ENCODE data around the gene FAF1. TPM values are rescaled to one million over a fixed set of nuclear protein-coding genes. Genes with fewer than 3 reads are reported as not detected.

Gene FAF1
- total and polyA plus RNA-seq, 4 donors: 8.6 to 45.0 (median 18.2) TPM

DNA sequence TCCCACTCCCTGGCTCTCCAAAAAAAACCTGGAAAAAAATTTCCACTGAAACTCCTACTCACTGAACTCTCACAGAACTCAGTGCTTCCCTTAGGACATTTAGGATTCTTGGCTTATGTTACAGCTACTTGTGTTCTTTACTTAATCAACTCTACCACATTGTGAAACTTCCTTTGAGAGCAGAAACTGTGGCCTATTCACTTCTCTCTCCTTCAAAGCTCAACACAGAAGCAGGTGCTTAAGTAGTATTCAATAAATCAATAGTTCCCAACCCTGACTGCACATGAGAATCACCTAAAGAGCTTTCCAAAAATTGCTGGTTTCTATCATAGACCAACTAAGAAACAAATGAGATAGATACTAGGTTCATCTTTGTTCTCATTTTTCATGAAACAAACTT, 468.9 kb downstream of the FAF1 start:
- no peaks in the 10 kb centered on the region for H3K9me3 ChIP-seq (ENCODE audit: control insufficient read depth in 4 of 4, low read length in 3 of 4)
- DNase-seq (ENCODE audit: low spot score): no peak
- H3K4me1 ChIP-seq (ENCODE audit: control insufficient read depth in 4 of 4, insufficient read depth in 4 of 4, low read length in 3 of 4): no peaks in the 10 kb centered on the region
- TF ChIP-seq, protein P1, sequence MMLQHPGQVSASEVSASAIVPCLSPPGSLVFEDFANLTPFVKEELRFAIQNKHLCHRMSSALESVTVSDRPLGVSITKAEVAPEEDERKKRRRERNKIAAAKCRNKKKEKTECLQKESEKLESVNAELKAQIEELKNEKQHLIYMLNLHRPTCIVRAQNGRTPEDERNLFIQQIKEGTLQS (IDR thresholded peaks at IDR 0.05): no peak
- no peak for TF ChIP-seq YY1 (IDR thresholded peaks at IDR 0.05)
- no peak for TF ChIP-seq HNF4A (conservative IDR thresholded peaks at IDR 0.05)
- H3K4me3 ChIP-seq (ENCODE audit: low read depth in 1 of 3, low read length in 3 of 3): no peak overlapping the region
- H3K27ac ChIP-seq (ENCODE audit: low read depth in 1 of 2, low read length in 2 of 2): no peak overlapping the region
- no peaks in the 10 kb centered on the region for H3K27me3 ChIP-seq (ENCODE audit: control insufficient read depth in 4 of 4, insufficient read depth in 4 of 4, low read length in 3 of 4)
- no peak overlapping the region for H3K9ac ChIP-seq (ENCODE audit: low read depth in 1 of 2, low read length in 2 of 2)
- H3K36me3 ChIP-seq (ENCODE audit: control insufficient read depth in 4 of 4, insufficient read depth in 3 of 4, low read depth in 1 of 4, low read length in 3 of 4): peaks cover 2 to 24% (median 13%) of the 10 kb centered on the region in 4 donors

DNA sequence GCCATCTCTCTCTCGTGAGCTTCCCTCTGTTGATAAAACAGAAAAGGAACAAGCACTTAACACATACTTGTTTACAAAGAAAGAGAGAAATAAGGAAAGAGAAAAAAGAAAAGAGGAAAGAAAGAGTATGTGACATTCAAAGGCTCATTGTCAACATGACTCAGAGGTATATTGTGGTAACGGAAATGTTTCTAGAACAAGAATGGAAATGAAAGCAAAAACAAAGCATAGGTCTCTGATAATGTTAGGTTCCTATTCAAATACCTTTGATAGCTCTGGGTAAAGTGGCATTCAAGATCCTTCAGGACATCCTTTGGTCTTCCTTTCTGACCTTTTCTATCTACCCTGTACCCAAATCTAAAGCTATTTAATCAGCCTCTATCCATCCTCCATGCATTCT, 469.4 kb downstream of the FAF1 start:
- no peaks in the 10 kb centered on the region for H3K4me1 ChIP-seq (ENCODE audit: control insufficient read depth in 4 of 4, insufficient read depth in 4 of 4, low read length in 3 of 4)
- no peak overlapping the region for H3K27ac ChIP-seq (ENCODE audit: low read depth in 1 of 2, low read length in 2 of 2)
- DNase-seq (ENCODE audit: low spot score): no peak
- H3K9ac ChIP-seq (ENCODE audit: low read depth in 1 of 2, low read length in 2 of 2): no peak overlapping the region
- H3K9me3 ChIP-seq (ENCODE audit: control insufficient read depth in 4 of 4, low read length in 3 of 4): no peaks in the 10 kb centered on the region
- no peak overlapping the region for H3K4me3 ChIP-seq (ENCODE audit: low read depth in 1 of 3, low read length in 3 of 3)
- TF ChIP-seq GABPA (IDR thresholded peaks at IDR 0.05 in 1 of 2, conservative IDR thresholded peaks at IDR 0.05 in 1 of 2): no peak
- no peak for TF ChIP-seq FOXA1 (IDR thresholded peaks at IDR 0.05)
- no peak for TF ChIP-seq SP1 (IDR thresholded peaks at IDR 0.05)
- TF ChIP-seq, protein P1 (IDR thresholded peaks at IDR 0.05): no peak
- TF ChIP-seq, protein P2, sequence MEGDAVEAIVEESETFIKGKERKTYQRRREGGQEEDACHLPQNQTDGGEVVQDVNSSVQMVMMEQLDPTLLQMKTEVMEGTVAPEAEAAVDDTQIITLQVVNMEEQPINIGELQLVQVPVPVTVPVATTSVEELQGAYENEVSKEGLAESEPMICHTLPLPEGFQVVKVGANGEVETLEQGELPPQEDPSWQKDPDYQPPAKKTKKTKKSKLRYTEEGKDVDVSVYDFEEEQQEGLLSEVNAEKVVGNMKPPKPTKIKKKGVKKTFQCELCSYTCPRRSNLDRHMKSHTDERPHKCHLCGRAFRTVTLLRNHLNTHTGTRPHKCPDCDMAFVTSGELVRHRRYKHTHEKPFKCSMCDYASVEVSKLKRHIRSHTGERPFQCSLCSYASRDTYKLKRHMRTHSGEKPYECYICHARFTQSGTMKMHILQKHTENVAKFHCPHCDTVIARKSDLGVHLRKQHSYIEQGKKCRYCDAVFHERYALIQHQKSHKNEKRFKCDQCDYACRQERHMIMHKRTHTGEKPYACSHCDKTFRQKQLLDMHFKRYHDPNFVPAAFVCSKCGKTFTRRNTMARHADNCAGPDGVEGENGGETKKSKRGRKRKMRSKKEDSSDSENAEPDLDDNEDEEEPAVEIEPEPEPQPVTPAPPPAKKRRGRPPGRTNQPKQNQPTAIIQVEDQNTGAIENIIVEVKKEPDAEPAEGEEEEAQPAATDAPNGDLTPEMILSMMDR (IDR thresholded peaks at IDR 0.05; ENCODE audit: low read depth, low read length, missing input control): no peak
- no peak for TF ChIP-seq TAF1 (conservative IDR thresholded peaks at IDR 0.05)
- no peak for TF ChIP-seq RXRA (IDR thresholded peaks at IDR 0.05)
- TF ChIP-seq FOXA2 (IDR thresholded peaks at IDR 0.05): no peak
- TF ChIP-seq RAD21 (IDR thresholded peaks at IDR 0.05): no peak
- TF ChIP-seq YY1 (IDR thresholded peaks at IDR 0.05): no peak
- no peak for TF ChIP-seq EGR1 (IDR thresholded peaks at IDR 0.05; ENCODE audit: low read depth in 2 of 2)
- no peak for TF ChIP-seq NR2F2 (IDR thresholded peaks at IDR 0.05)
- TF ChIP-seq, protein P3, sequence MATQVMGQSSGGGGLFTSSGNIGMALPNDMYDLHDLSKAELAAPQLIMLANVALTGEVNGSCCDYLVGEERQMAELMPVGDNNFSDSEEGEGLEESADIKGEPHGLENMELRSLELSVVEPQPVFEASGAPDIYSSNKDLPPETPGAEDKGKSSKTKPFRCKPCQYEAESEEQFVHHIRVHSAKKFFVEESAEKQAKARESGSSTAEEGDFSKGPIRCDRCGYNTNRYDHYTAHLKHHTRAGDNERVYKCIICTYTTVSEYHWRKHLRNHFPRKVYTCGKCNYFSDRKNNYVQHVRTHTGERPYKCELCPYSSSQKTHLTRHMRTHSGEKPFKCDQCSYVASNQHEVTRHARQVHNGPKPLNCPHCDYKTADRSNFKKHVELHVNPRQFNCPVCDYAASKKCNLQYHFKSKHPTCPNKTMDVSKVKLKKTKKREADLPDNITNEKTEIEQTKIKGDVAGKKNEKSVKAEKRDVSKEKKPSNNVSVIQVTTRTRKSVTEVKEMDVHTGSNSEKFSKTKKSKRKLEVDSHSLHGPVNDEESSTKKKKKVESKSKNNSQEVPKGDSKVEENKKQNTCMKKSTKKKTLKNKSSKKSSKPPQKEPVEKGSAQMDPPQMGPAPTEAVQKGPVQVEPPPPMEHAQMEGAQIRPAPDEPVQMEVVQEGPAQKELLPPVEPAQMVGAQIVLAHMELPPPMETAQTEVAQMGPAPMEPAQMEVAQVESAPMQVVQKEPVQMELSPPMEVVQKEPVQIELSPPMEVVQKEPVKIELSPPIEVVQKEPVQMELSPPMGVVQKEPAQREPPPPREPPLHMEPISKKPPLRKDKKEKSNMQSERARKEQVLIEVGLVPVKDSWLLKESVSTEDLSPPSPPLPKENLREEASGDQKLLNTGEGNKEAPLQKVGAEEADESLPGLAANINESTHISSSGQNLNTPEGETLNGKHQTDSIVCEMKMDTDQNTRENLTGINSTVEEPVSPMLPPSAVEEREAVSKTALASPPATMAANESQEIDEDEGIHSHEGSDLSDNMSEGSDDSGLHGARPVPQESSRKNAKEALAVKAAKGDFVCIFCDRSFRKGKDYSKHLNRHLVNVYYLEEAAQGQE (IDR thresholded peaks at IDR 0.05): no peak
- TF ChIP-seq, protein P4, sequence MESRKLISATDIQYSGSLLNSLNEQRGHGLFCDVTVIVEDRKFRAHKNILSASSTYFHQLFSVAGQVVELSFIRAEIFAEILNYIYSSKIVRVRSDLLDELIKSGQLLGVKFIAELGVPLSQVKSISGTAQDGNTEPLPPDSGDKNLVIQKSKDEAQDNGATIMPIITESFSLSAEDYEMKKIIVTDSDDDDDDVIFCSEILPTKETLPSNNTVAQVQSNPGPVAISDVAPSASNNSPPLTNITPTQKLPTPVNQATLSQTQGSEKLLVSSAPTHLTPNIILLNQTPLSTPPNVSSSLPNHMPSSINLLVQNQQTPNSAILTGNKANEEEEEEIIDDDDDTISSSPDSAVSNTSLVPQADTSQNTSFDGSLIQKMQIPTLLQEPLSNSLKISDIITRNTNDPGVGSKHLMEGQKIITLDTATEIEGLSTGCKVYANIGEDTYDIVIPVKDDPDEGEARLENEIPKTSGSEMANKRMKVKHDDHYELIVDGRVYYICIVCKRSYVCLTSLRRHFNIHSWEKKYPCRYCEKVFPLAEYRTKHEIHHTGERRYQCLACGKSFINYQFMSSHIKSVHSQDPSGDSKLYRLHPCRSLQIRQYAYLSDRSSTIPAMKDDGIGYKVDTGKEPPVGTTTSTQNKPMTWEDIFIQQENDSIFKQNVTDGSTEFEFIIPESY (IDR thresholded peaks at IDR 0.05): no peak
- no peak for TF ChIP-seq JUND (IDR thresholded peaks at IDR 0.05)
- TF ChIP-seq HNF4A (conservative IDR thresholded peaks at IDR 0.05): no peak
- TF ChIP-seq HNF4G (IDR thresholded peaks at IDR 0.05): no peak
- TF ChIP-seq, protein P5, sequence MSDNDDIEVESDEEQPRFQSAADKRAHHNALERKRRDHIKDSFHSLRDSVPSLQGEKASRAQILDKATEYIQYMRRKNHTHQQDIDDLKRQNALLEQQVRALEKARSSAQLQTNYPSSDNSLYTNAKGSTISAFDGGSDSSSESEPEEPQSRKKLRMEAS (IDR thresholded peaks at IDR 0.05): no peak
- H3K36me3 ChIP-seq (ENCODE audit: control insufficient read depth in 4 of 4, insufficient read depth in 3 of 4, low read depth in 1 of 4, low read length in 3 of 4): peaks cover 2 to 24% (median 11%) of the 10 kb centered on the region in 4 donors
- WGBS: 89% methylated on average over 2 of the region's 2 CpGs
- H3K27me3 ChIP-seq (ENCODE audit: control insufficient read depth in 4 of 4, insufficient read depth in 4 of 4, low read length in 3 of 4): no peaks in the 10 kb centered on the region

All from liver (tissue), 9 donors.